Mesendoderm (in vitro differentiated cells): ENCODE results near the gene CBARP.
A peak's percentile ranks its signal among the peaks of the same experiment; 100 is the strongest.
"Not testable (repeated sequence)": the region's sequence is repeated elsewhere in the genome, so short reads cannot be mapped to it uniquely, and the experiment has no call there.

Experiments
- DNase-seq: peaks from one replicate; pipeline ENCODE4 v3.0.0; 2013
- H2AK5ac ChIP-seq: 2 replicates; pipeline ENCODE4 v1.6.1; 2013; ENCODE audit warnings: low read length, inconsistent platforms
- H2BK120ac ChIP-seq: 2 replicates; pipeline ENCODE4 v1.6.1; 2013; ENCODE audit warnings: low read depth, mild to moderate bottlenecking, low read length, moderate library complexity, mixed read lengths
- H2BK15ac ChIP-seq: replicated peaks from 2 replicates; pipeline ENCODE4 v1.6.1; 2013; ENCODE audit warnings: low read depth, mild to moderate bottlenecking, moderate library complexity
- H2BK5ac ChIP-seq: 2 replicates; pipeline ENCODE4 v1.6.1; 2013; ENCODE audit warnings: low read length, inconsistent platforms
- H3K18ac ChIP-seq: 2 replicates; pipeline ENCODE4 v1.6.1; 2013; ENCODE audit warnings: mild to moderate bottlenecking, low read length, mixed read lengths
- H3K23ac ChIP-seq: one replicate; pipeline ENCODE4 v1.6.1; 2013; ENCODE audit warnings: low read length
- H3K27ac ChIP-seq: 2 replicates; pipeline ENCODE4 v1.5.1; 2013; ENCODE audit warnings: low read depth, mild to moderate bottlenecking, inconsistent platforms, low read length, moderate library complexity
- H3K27me3 ChIP-seq: 2 replicates; pipeline ENCODE4 v1.6.1; 2013; ENCODE audit warnings: low read length, control low read depth, mild to moderate bottlenecking, inconsistent platforms; ENCODE audit not compliant: insufficient read depth, poor library complexity
- H3K36me3 ChIP-seq: 2 replicates; pipeline ENCODE4 v1.6.1; 2013; ENCODE audit warnings: low read length, inconsistent platforms; ENCODE audit not compliant: control insufficient read depth, insufficient read depth
- H3K4ac ChIP-seq: one replicate; pipeline ENCODE4 v1.6.1; 2013; ENCODE audit warnings: low read depth, mild to moderate bottlenecking, low read length, moderate library complexity
- H3K4me1 ChIP-seq: 2 replicates; pipeline ENCODE4 v1.6.1; 2013; ENCODE audit warnings: low read depth, low read length, inconsistent platforms; ENCODE audit not compliant: control insufficient read depth
- H3K4me2 ChIP-seq: 2 replicates; pipeline ENCODE4 v1.6.1; 2013; ENCODE audit warnings: low read length
- H3K4me3 ChIP-seq: 2 replicates; pipeline ENCODE4 v1.5.1; 2013; ENCODE audit warnings: mild to moderate bottlenecking, low read length
- H3K56ac ChIP-seq: one replicate; pipeline ENCODE4 v1.6.1; 2013; ENCODE audit warnings: low read length
- H3K79me1 ChIP-seq: 2 replicates; pipeline ENCODE4 v1.6.1; 2013; ENCODE audit warnings: low read length, inconsistent platforms
- H3K79me2 ChIP-seq: 2 replicates; pipeline ENCODE4 v1.6.1; 2013; ENCODE audit warnings: mild to moderate bottlenecking, low read length; ENCODE audit not compliant: control insufficient read depth, insufficient read depth
- H3K9ac ChIP-seq: 2 replicates; pipeline ENCODE4 v1.6.1; 2013; ENCODE audit warnings: low read length, inconsistent platforms
- H4K5ac ChIP-seq: one replicate; pipeline ENCODE4 v1.6.1; 2013; ENCODE audit warnings: low read length
- H4K8ac ChIP-seq: one replicate; pipeline ENCODE4 v1.6.1; 2013; ENCODE audit warnings: low read depth, mild to moderate bottlenecking, control low read depth, low read length, moderate library complexity
- WGBS: extraction: QIAGEN DNeasy Blood & Tissue Kit; methylation state at CpG from one replicate; pipeline ENCODE4 v1.1.7; 2013; ENCODE audit warnings: low lambda C conversion rate, missing lambda C conversion rate; ENCODE audit not compliant: insufficient coverage; ENCODE audit errors: extremely low coverage; 5-methylcytosine and 5-hydroxymethylcytosine counted together

CBARP gene

DNA sequence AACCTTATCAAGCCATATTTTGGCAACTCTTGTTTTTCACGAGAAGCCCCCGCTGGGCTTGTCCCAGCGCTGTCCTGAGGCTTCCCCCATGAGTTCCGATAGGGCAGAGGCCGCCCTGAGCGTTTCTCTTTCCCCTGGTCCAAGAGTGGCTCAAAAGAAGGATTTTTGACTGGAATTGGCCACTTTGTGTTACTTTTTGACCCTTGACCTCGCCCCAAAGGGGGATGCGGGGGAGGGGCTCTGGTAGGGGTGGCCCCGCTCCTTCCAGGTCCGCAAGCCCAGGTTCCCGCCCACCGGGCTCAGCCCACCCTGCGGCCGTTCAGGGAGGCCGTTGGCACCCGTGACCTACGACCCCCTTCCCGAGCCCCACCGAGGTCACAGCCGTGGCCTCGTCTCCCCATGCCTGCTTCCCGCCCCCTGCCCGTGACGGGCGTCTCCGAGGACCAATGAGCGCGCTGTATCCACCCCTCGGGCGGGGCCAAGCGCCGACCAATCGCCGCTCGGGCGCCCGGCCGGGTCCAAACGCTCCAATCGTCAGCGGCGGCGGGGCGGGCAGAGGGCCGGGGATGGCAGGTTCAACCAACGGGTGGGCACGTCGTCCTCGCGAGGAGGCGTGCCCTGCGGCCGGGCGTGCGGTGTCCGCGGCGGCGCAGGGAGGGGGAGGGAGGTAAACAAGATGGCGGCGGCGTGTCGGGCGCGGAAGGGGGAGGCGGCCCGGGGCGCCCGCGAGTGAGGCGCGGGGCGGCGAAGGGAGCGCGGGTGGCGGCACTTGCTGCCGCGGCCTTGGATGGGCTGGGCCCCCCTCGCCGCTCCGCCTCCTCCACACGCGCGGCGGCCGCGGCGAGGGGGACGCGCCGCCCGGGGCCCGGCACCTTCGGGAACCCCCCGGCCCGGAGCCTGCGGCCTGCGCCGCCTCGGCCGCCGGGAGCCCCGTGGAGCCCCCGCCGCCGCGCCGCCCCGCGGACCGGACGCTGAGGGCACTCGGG, 32.4 kb downstream of the CBARP start, which contains the start of gene STK11:
Gene STK11 (plus strand): TSS at position 665 of the 986 bp plus-strand sequence. CDS start 1,136 bp downstream, outside the sequence.
- Histone ChIP-seq H3K9ac (peak within 1 kb of the TSS; percentile 87), H2BK120ac (peak within 1 kb of the TSS; percentile 46), H3K56ac (peak within 1 kb of the TSS; percentile 90), H2BK5ac (no peak within 1 kb of the TSS), H3K23ac (no peak within 1 kb of the TSS), H3K79me1 (peaks cover 4% of the 10 kb centered on the region), H3K4me3 (peak within 1 kb of the TSS; percentile 65), H3K18ac (peak within 1 kb of the TSS; percentile 93), H3K4ac (peak within 1 kb of the TSS; percentile 88), H3K79me2 (peaks cover 34% of the 10 kb centered on the region), H3K4me1 (no peaks in the 10 kb centered on the region), H4K5ac (no peak within 1 kb of the TSS), H2AK5ac (no peak within 1 kb of the TSS), H2BK15ac (no peak within 1 kb of the TSS), H3K27ac (peak within 1 kb of the TSS; percentile 50), H3K27me3 (no peaks in the 10 kb centered on the region), H3K36me3 (peaks cover 2% of the 10 kb centered on the region), H4K8ac (peak within 1 kb of the TSS; percentile 97), H3K4me2 (peak within 1 kb of the TSS; percentile 90)
- WGBS, result no CpG with 5 or more reads among the region's 114 CpGs
- DNase-seq, result peak; percentile 98

GRCh38 chr19:1200614-1201013, 37.2 kb downstream of the CBARP start:
- H2BK5ac ChIP-seq, H3K27ac ChIP-seq, H3K4me3 ChIP-seq, H3K4me1 ChIP-seq, H3K56ac ChIP-seq, H2AK5ac ChIP-seq, DNase-seq, H3K79me1 ChIP-seq, H4K8ac ChIP-seq, H4K5ac ChIP-seq, H3K79me2 ChIP-seq, H3K23ac ChIP-seq, H2BK15ac ChIP-seq, H3K18ac ChIP-seq, H2BK120ac ChIP-seq, H3K27me3 ChIP-seq, H3K4me2 ChIP-seq, H3K4ac ChIP-seq, H3K9ac ChIP-seq, H3K36me3 ChIP-seq: not testable (repeated sequence)
- no CpG with 5 or more reads among the region's 4 CpGs for WGBS

DNA sequence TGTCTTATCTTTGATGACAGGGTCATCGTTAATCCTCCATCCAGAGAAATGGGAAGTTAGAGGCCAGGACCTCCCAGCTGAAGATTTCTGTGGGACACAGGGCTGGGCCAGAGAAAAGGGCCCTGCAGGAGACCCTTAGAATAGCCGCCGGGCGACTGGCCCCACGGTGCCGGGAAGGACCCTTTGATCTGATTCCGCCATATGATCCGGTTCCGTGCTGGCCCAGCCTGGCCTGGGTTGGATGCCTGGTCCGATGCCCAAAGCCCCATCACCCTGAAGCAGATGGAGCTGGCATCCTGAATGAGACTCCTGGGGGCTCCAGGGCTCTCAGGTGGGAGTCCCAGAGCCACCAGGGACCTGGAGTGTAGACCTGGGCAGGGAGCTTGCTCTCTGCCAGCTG, 38.3 kb downstream of the CBARP start:
- no CpG with 5 or more reads among the region's 10 CpGs for WGBS
- Histone ChIP-seq H2BK15ac (no peak overlapping the region), H4K5ac (no peak overlapping the region), H4K8ac (no peak overlapping the region), H3K4me3 (no peak overlapping the region), H3K27me3 (no peaks in the 10 kb centered on the region), H3K18ac (no peak overlapping the region), H3K36me3 (no peaks in the 10 kb centered on the region), H3K56ac (no peak overlapping the region), H3K23ac (no peak overlapping the region), H3K4ac (no peak overlapping the region), H3K4me1 (no peaks in the 10 kb centered on the region), H2BK120ac (no peak overlapping the region), H3K79me2 (no peaks in the 10 kb centered on the region), H3K79me1 (no peaks in the 10 kb centered on the region), H2AK5ac (no peak overlapping the region), H2BK5ac (no peak overlapping the region), H3K9ac (no peak overlapping the region), H3K27ac (no peak overlapping the region), H3K4me2 (no peak overlapping the region)
- no peak for DNase-seq

DNA sequence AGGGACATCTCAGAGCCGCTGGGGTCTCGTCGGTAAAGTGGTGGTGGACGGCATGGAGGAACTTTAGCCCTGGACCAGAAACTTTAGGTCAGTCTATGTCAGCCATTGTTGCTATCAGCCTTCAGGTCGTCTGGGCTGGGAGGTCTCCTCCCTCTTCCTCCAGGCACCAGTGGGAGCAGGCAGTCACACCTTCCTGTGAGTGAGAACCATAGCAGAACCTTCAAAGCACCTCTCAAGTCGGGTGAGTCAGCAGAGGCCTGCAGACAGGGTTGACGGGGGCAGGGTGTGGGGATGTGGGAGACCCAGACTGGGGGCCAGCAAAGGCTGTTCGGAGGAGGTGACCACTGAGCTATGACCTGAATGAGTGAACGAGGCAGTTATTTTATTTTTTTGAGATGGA, 48.4 kb downstream of the CBARP start:
- Histone ChIP-seq H2BK5ac (peak overlapping the region; percentile 67), H3K23ac (no peak overlapping the region), H4K5ac (peak overlapping the region; percentile 71), H3K4me2 (no peak overlapping the region), H3K9ac (peak overlapping the region; percentile 9), H3K27ac (peak overlapping the region; percentile 80), H3K18ac (peak overlapping the region; percentile 33), H3K4me1 (no peaks in the 10 kb centered on the region), H3K4me3 (no peak overlapping the region), H3K4ac (peak overlapping the region; percentile 84), H3K56ac (peak overlapping the region; percentile 85), H2BK120ac (peak overlapping the region; percentile 32), H3K27me3 (no peaks in the 10 kb centered on the region), H2BK15ac (no peak overlapping the region), H3K79me1 (no peaks in the 10 kb centered on the region), H3K79me2 (no peaks in the 10 kb centered on the region), H4K8ac (no peak overlapping the region), H3K36me3 (no peaks in the 10 kb centered on the region), H2AK5ac (peak overlapping the region; percentile 65)
- peak; percentile 89 for DNase-seq
- WGBS, result no CpG with 5 or more reads among the region's 9 CpGs

DNA sequence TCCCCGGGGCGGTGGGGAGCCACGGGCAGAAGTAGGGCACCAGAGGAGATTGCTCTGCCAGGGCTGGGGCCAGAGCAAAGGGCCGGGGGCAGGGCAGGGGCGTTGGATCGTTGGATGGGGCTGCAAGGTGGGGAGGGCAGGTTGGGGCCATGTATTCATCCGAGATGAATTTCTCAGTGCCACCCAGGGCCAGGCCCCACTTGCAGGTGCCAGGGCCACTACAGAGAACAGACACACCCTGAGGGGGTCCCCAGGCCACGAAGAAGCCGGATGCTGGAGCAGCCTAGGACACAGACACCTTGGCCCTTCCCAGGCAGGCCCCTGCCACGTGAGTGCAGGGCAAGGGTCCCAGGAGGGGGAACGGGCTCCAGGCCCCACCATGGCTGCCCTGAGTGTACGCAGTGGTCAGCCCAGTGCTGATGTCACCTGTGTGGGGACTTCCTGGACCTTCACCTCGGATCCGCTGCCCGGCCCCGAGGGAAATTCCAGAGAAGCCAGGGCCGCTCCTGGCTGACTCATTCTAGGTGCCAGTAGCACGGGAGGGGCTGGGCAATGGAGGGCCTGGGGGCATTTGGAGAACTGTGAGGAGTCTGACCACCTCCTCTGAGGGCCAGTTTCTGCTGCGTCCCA, 54.1 kb downstream of the CBARP start:
- no peak overlapping the region for H2BK15ac ChIP-seq
- H4K8ac ChIP-seq, result no peak overlapping the region
- no peak overlapping the region for H3K18ac ChIP-seq
- no peaks in the 10 kb centered on the region for H3K4me1 ChIP-seq
- no peak overlapping the region for H2BK5ac ChIP-seq
- peak overlapping the region; percentile 49 for H3K56ac ChIP-seq
- H3K36me3 ChIP-seq, result no peaks in the 10 kb centered on the region
- no peaks in the 10 kb centered on the region for H3K79me2 ChIP-seq
- no peak overlapping the region for H2BK120ac ChIP-seq
- no peak overlapping the region for H3K4me2 ChIP-seq
- no peak overlapping the region for H3K9ac ChIP-seq
- no peaks in the 10 kb centered on the region for H3K79me1 ChIP-seq
- H2AK5ac ChIP-seq, result no peak overlapping the region
- WGBS, result no CpG with 5 or more reads among the region's 19 CpGs
- H3K27ac ChIP-seq, result peak overlapping the region; percentile 45
- peak; percentile 92 for DNase-seq
- H3K4me3 ChIP-seq, result no peak overlapping the region
- H3K23ac ChIP-seq, result no peak overlapping the region
- no peak overlapping the region for H4K5ac ChIP-seq
- H3K4ac ChIP-seq, result peak overlapping the region; percentile 18
- H3K27me3 ChIP-seq, result no peaks in the 10 kb centered on the region
